Measurements from ENCODE around the gene PIK3R3.

GRCh38 chr1:46072975-46073374 lies 59.5 kb downstream of the PIK3R3 start:
- TF ChIP-seq TEAD4 (IDR thresholded peaks at IDR 0.05): no peak
- no peak for TF ChIP-seq MAX (IDR thresholded peaks at IDR 0.05)
- no peak for TF ChIP-seq CEBPB (IDR thresholded peaks at IDR 0.05)
- TF ChIP-seq EP300 (IDR thresholded peaks at IDR 0.05; ENCODE audit: borderline replicate concordance): no peak
- TF ChIP-seq CREB1 (IDR thresholded peaks at IDR 0.05; ENCODE audit: low read depth): no peak
- TF ChIP-seq USF1 (IDR thresholded peaks at IDR 0.05): no peak
- TF ChIP-seq TAF1 (IDR thresholded peaks at IDR 0.05; ENCODE audit: low read depth): no peak
- no peak for TF ChIP-seq YY1 (IDR thresholded peaks at IDR 0.05; ENCODE audit: low read depth)
- no peak for TF ChIP-seq EGR1 (IDR thresholded peaks at IDR 0.05)
- no peak for TF ChIP-seq ZBTB7A (IDR thresholded peaks at IDR 0.05; ENCODE audit: low read depth)

Measured in Ishikawa (cell line).